ENCODE results near the gene DUSP21. TPM values are rescaled to one million over a fixed set of nuclear protein-coding genes. Genes with fewer than 3 reads are reported as not detected.

DUSP21 gene
- total and polyA plus RNA-seq, 2 donors (not counting 3 experiments of a cell fraction or from before 2014, with no cell fraction given) = not detected

GRCh38 chrX:44871931-44872820 lies 28.4 kb downstream of the DUSP21 start:
- Histone ChIP-seq H3K27ac (ENCODE audit: insufficient read depth, low read depth, low read length) (peak overlapping the region; percentile 74), H3K4me3 (replicated peaks in 1 of 3; ENCODE audit: insufficient read depth in 1 of 3, low read depth in 1 of 3, low read length in 3 of 3) (peak overlapping the region; percentile 75 to 88 (median 85)), H2AFZ (ENCODE audit: low read depth, low read length) (peak overlapping the region; percentile 49), H3K36me3 (ENCODE audit: control insufficient read depth in 2 of 2, extremely low read depth in 1 of 2, insufficient read depth in 2 of 2, low read length in 2 of 2) (no peaks in the 10 kb centered on the region), H4K20me1 (replicated peaks; ENCODE audit: control insufficient read depth, extremely low read depth, insufficient read depth, low read length) (no peaks in the 10 kb centered on the region), H3K79me2 (ENCODE audit: control insufficient read depth, insufficient read depth, low read length) (peaks cover 34% of the 10 kb centered on the region), H3K27me3 (ENCODE audit: control insufficient read depth in 2 of 2, insufficient read depth in 2 of 2, low read length in 2 of 2) (no peaks in the 10 kb centered on the region), H3K9me3 (replicated peaks; ENCODE audit: control insufficient read depth, insufficient read depth, low read length) (no peaks in the 10 kb centered on the region), H3K9ac (replicated peaks; ENCODE audit: extremely low read depth, insufficient read depth, low read length) (peak overlapping the region; percentile 82), H3K4me1 (ENCODE audit: control insufficient read depth, extremely low read depth, insufficient read depth, low read length) (peaks cover 6% of the 10 kb centered on the region), H3K9me1 (replicated peaks; ENCODE audit: control insufficient read depth, extremely low read depth, insufficient read depth, low read length) (no peaks in the 10 kb centered on the region), H3K4me2 (ENCODE audit: insufficient read depth, low read length) (peak overlapping the region; percentile 88)
- ChIA-PET CTCF (interaction anchor here (0.6 to 1.1 kb wide), 2 partner anchors 165 to 198 kb away, joined by 3 to 6 read pairs; no protein-coding TSS in a partner anchor), POLR2A (interaction anchor here (0.6 to 0.9 kb wide), 3 partner anchors 85 to 584 kb away, joined by 3 to 12 read pairs (median 5); no protein-coding TSS in a partner anchor)
- dilution Hi-C loops (cut with MboI; ENCODE audit: extremely low pct_ligation_motif_present, low sequenced_read_pairs) = no loop called here
- FAIRE-seq (peak; percentile 26), DNase-seq (ENCODE audit: low read depth, low spot score) (peak; percentile 45)
- TF ChIP-seq POLR2A (IDR thresholded peaks at IDR 0.05; ENCODE audit: low read depth, low read length) (peak; percentile 42), GATA2 (IDR thresholded peaks at IDR 0.05; ENCODE audit: insufficient read depth, insufficient read length, low read depth, low read length) (no peak)
- intact Hi-C loops (cut with micrococcal nuclease) = loop anchor here (1.0 to 10.0 kb wide), 6 partner anchors 75 to 900 kb away; partner anchors contain the start of genes FUNDC1 and NDP
- BruUV-seq (replicated peaks) = TSS peak; percentile 59

GRCh38 chrX:44872821-44873414 lies 29.1 kb downstream of the DUSP21 start, which contains the start of gene KDM6A:
TSS of gene KDM6A (plus strand) at chrX:44873188. CDS start at chrX:44873552, 364 bp downstream.
- intact Hi-C loops (cut with micrococcal nuclease) = loop anchor here (1.0 to 10.0 kb wide), 6 partner anchors 74 to 899 kb away; partner anchors contain the start of genes FUNDC1 and NDP

More at GRCh38 chrX:44872821-44873414, 29.1 kb downstream of the DUSP21 start, which contains the start of gene KDM6A:
- ChIA-PET CTCF (interaction anchor here (0.6 to 1.1 kb wide), 2 partner anchors 166 to 197 kb away, joined by 3 to 6 read pairs; no protein-coding TSS in a partner anchor), POLR2A (interaction anchor here (0.6 to 0.9 kb wide), 3 partner anchors 85 to 585 kb away, joined by 3 to 12 read pairs (median 5); no protein-coding TSS in a partner anchor)
- Histone ChIP-seq H3K27ac (ENCODE audit: insufficient read depth, low read depth, low read length) (peak within 1 kb of the TSS; percentile 80), H3K9me1 (replicated peaks; ENCODE audit: control insufficient read depth, extremely low read depth, insufficient read depth, low read length) (no peaks in the 10 kb centered on the region), H3K4me2 (ENCODE audit: insufficient read depth, low read length) (peak within 1 kb of the TSS; percentile 91), H3K4me3 (replicated peaks in 1 of 3; ENCODE audit: insufficient read depth in 1 of 3, low read depth in 1 of 3, low read length in 3 of 3) (peak within 1 kb of the TSS; percentile 75 to 96 (median 88)), H3K4me1 (ENCODE audit: control insufficient read depth, extremely low read depth, insufficient read depth, low read length) (peaks cover 6% of the 10 kb centered on the region), H3K9me3 (replicated peaks; ENCODE audit: control insufficient read depth, insufficient read depth, low read length) (no peaks in the 10 kb centered on the region), H4K20me1 (replicated peaks; ENCODE audit: control insufficient read depth, extremely low read depth, insufficient read depth, low read length) (no peaks in the 10 kb centered on the region), H3K27me3 (ENCODE audit: control insufficient read depth in 2 of 2, insufficient read depth in 2 of 2, low read length in 2 of 2) (no peaks in the 10 kb centered on the region), H2AFZ (ENCODE audit: low read depth, low read length) (peak within 1 kb of the TSS; percentile 49), H3K36me3 (ENCODE audit: control insufficient read depth in 2 of 2, extremely low read depth in 1 of 2, insufficient read depth in 2 of 2, low read length in 2 of 2) (no peaks in the 10 kb centered on the region), H3K9ac (replicated peaks; ENCODE audit: extremely low read depth, insufficient read depth, low read length) (peak within 1 kb of the TSS; percentile 94), H3K79me2 (ENCODE audit: control insufficient read depth, insufficient read depth, low read length) (peaks cover 40% of the 10 kb centered on the region)
- DNase-seq (ENCODE audit: low read depth, low spot score) (peak; percentile 96), FAIRE-seq (peak; percentile 92)
- no TSS peak for BruUV-seq (replicated peaks)
- dilution Hi-C loops (cut with MboI; ENCODE audit: extremely low pct_ligation_motif_present, low sequenced_read_pairs) = no loop called here
- peak; percentile 33 for TF ChIP-seq POLR2AphosphoS5 (IDR thresholded peaks at IDR 0.05; ENCODE audit: insufficient read depth, low read depth, low read length)
- TF ChIP-seq CTCF (IDR thresholded peaks at IDR 0.05; ENCODE audit: extremely low read depth in 1 of 2, insufficient read depth in 1 of 2, low read depth in 1 of 2, low read length in 2 of 2) = no peak
- no peak for TF ChIP-seq GATA2 (IDR thresholded peaks at IDR 0.05; ENCODE audit: insufficient read depth, insufficient read length, low read depth, low read length)
- no peak for TF ChIP-seq EZH2 (IDR thresholded peaks at IDR 0.05; ENCODE audit: borderline replicate concordance, low read depth, low read length, severe bottlenecking)
- TF ChIP-seq JUN (IDR thresholded peaks at IDR 0.05; ENCODE audit: borderline replicate concordance, insufficient read depth, insufficient read length, low read depth) = no peak
- no peak for TF ChIP-seq MYC (IDR thresholded peaks at IDR 0.05; ENCODE audit: low read depth, low read length)
- TF ChIP-seq FOS (IDR thresholded peaks at IDR 0.05; ENCODE audit: borderline replicate concordance, insufficient read depth, low read length) = no peak
- TF ChIP-seq MAX (IDR thresholded peaks at IDR 0.05; ENCODE audit: insufficient read depth, insufficient read length) = peak; percentile 91
- no peak for TF ChIP-seq POLR2A (IDR thresholded peaks at IDR 0.05; ENCODE audit: low read depth, low read length)
